H4 (cell line): ENCODE measurements around the gene SMPD3. TPM values are rescaled to one million over a fixed set of nuclear protein-coding genes. Genes with fewer than 3 reads are reported as not detected.

Experiments
- DNase-seq: peaks from one replicate; pipeline ENCODE4 v3.0.0-alpha.2; 2015; ENCODE audit warnings: low spot score
- total RNA-seq: library from RNA; depleted of rRNA; stranded (reverse); fragments of >200 nt; shearing (Covaris generic); gene quantifications from 2 replicates; pipeline ENCODE4 v1.2.3, GENCODE V29; 2014

SMPD3 gene
- total RNA-seq, 1 experiment from 2014 or later: not detected

- DNase-seq: no peak
Observed at GRCh38 chr16:68369697-68370580, 78.4 kb downstream of the SMPD3 start.

GRCh38 chr16:68369168-68369567 is 79.1 kb downstream of the SMPD3 start:
- no peak for DNase-seq

GRCh38 chr16:68368301-68368888 is 79.9 kb downstream of the SMPD3 start:
- no peak for DNase-seq

GRCh38 chr16:68367891-68368290 is 80.4 kb downstream of the SMPD3 start:
- DNase-seq: no peak

GRCh38 chr16:68367440-68367839 is 80.9 kb downstream of the SMPD3 start:
- DNase-seq: no peak

GRCh38 chr16:68367030-68367429 is 81.3 kb downstream of the SMPD3 start:
- no peak for DNase-seq

- DNase-seq: no peak
Observed at GRCh38 chr16:68366062-68366461, 82.2 kb downstream of the SMPD3 start.

GRCh38 chr16:68365167-68365817 is 83.0 kb downstream of the SMPD3 start:
- DNase-seq: no peak

GRCh38 chr16:68364561-68364998 is 83.7 kb downstream of the SMPD3 start:
- no peak for DNase-seq

- DNase-seq: no peak
Observed at GRCh38 chr16:68363658-68364521, 84.4 kb downstream of the SMPD3 start.

- no peak for DNase-seq
Observed at GRCh38 chr16:68362947-68363657, 85.2 kb downstream of the SMPD3 start.

- DNase-seq: no peak
Observed at GRCh38 chr16:68362262-68362913, 85.9 kb downstream of the SMPD3 start.

- DNase-seq: no peak
Observed at GRCh38 chr16:68361485-68361884, 86.8 kb downstream of the SMPD3 start.

- no peak for DNase-seq
Observed at GRCh38 chr16:68360956-68361355, 87.4 kb downstream of the SMPD3 start.

- no peak for DNase-seq
Observed at GRCh38 chr16:68360547-68360946, 87.8 kb downstream of the SMPD3 start.

- DNase-seq: no peak
Observed at GRCh38 chr16:68359398-68360191, 88.7 kb downstream of the SMPD3 start.

- no peak for DNase-seq
Observed at GRCh38 chr16:68358951-68359350, 89.4 kb downstream of the SMPD3 start.

GRCh38 chr16:68357923-68358322 is 90.4 kb downstream of the SMPD3 start:
- DNase-seq: no peak

GRCh38 chr16:68357521-68357922 is 90.8 kb downstream of the SMPD3 start:
- DNase-seq: no peak

- DNase-seq: no peak
Observed at GRCh38 chr16:68356919-68357286, 91.4 kb downstream of the SMPD3 start.
